K562 (cell line): ENCODE measurements around the gene GPR4. TPM values are rescaled to one million over a fixed set of nuclear protein-coding genes. Genes with fewer than 3 reads are reported as not detected.

Source experiments
- ASH1L ChIP-seq: fragments of 450-650 bp; IDR thresholded peaks from 2 replicates; pipeline ENCODE4 v1.6.1; 2018; ENCODE audit warnings: borderline replicate concordance, mild to moderate bottlenecking, low read depth; ENCODE audit not compliant: partially characterized antibody
- CHCHD3 ChIP-seq: fragments of 250-450 bp; sonication (Bioruptor Pico); IDR thresholded peaks from 2 replicates; pipeline ENCODE4 v2.1.2; 2022; ENCODE audit warnings: mild to moderate bottlenecking
- CHD2 ChIP-seq: IDR thresholded peaks from 2 replicates; pipeline ENCODE4 v1.6.1; 2011; ENCODE audit warnings: low read depth, low read length
- CSDE1 ChIP-seq, 2 experiments: fragments of 450-650 bp; IDR thresholded peaks; 2 replicates each; pipeline ENCODE4 v1.6.1; 2016; ENCODE audit warnings: mild to moderate bottlenecking in 1 of 2
- EP400 ChIP-seq: fragments of 450-650 bp; IDR thresholded peaks from 2 replicates; pipeline ENCODE4 v1.6.1; 2017; ENCODE audit warnings: antibody characterized with exemption, mild to moderate bottlenecking, moderate library complexity
- ESRRB ChIP-seq: fragments of 250-450 bp; sonication (Bioruptor Pico); IDR thresholded peaks from 2 replicates; pipeline ENCODE4 v1.5.0; 2020; ENCODE audit warnings: mild to moderate bottlenecking, moderate library complexity, borderline replicate concordance
- FOXA3 ChIP-seq, 2 experiments: fragments of 450-650 bp in 1 of 2; sonication (generic) in 1 of 2; formaldehyde crosslinking; IDR thresholded peaks in 1 of 2; conservative IDR thresholded peaks in 1 of 2; 2 replicates each; pipeline versions ENCODE4 v1.4.0 to v1.8.0; 2020 to 2022; ENCODE audit warnings: mild to moderate bottlenecking in 2 of 2, missing genetic modification reagents in 1 of 2
- GATA2 ChIP-seq: sonication (generic); formaldehyde crosslinking; IDR thresholded peaks from 2 replicates; pipeline ENCODE4 v1.4.0; 2020; ENCODE audit warnings: mild to moderate bottlenecking, missing genetic modification reagents
- MBD2 ChIP-seq: sonication (generic); IDR thresholded peaks from 2 replicates; pipeline ENCODE4 v1.6.1; 2016; ENCODE audit warnings: low read depth, borderline replicate concordance
- NRF1 ChIP-seq, 2 experiments: fragments of 450-650 bp; IDR thresholded peaks in 1 of 2; conservative IDR thresholded peaks in 1 of 2; 2 replicates each; pipeline ENCODE4 v1.6.1; 2014; ENCODE audit warnings: mild to moderate bottlenecking in 2 of 2
- NUFIP1 ChIP-seq: fragments of 450-650 bp; IDR thresholded peaks from 2 replicates; pipeline ENCODE4 v1.6.1; 2018; ENCODE audit not compliant: partially characterized antibody
- RBM25 ChIP-seq: fragments of 200-400 bp; formaldehyde crosslinking; IDR thresholded peaks from 2 replicates; pipeline ENCODE4 v1.6.1; 2018; ENCODE audit warnings: low read length, low read depth, moderate library complexity; ENCODE audit not compliant: severe bottlenecking
- SUPT5H ChIP-seq: fragments of 450-650 bp; IDR thresholded peaks from 2 replicates; pipeline ENCODE4 v1.6.1; 2016
- THRB ChIP-seq: fragments of 450-650 bp; formaldehyde crosslinking; conservative IDR thresholded peaks from 2 replicates; pipeline ENCODE4 v1.4.0; 2022; ENCODE audit warnings: mild to moderate bottlenecking, missing genetic modification characterization
- ZBTB12 ChIP-seq: fragments of 250-450 bp; sonication (Bioruptor Pico); IDR thresholded peaks from 2 replicates; pipeline ENCODE4 v1.4.0; 2020
- ZFPM2 ChIP-seq: fragments of 250-450 bp; sonication (Bioruptor Pico); IDR thresholded peaks from 2 replicates; pipeline ENCODE4 v1.5.1; 2022; ENCODE audit warnings: mild to moderate bottlenecking
- polyA plus RNA-seq, 8 experiments: library from polyadenylated mRNA; depleted of rRNA in 4 of 8; stranded (reverse) in 5 of 8; unstranded in 3 of 8; fragments of >200 nt; fragmentation: Nextera tagmentation in 2 of 8; fragmentation: Illumina TruSeq in 1 of 8; extraction: Ambion mirVana in 2 of 8; extraction: Trizol in 1 of 8; gene quantifications; 2 replicates each; pipeline versions ENCODE4 v1.2.1 to v1.2.3, GENCODE V29; 2011 to 2014; ENCODE audit warnings: inconsistent platforms in 1 of 8, missing spikeins in 1 of 8
- total RNA-seq, 7 experiments: library from RNA; depleted of rRNA in 6 of 7; stranded (reverse); fragments of >200 nt in 6 of 7; fragmentation: Illumina TruSeq in 2 of 7; extraction: Trizol in 2 of 7; gene quantifications; 2 replicates each; pipeline versions ENCODE4 v1.2.1 to v1.2.3, GENCODE V29; 2011 to 2021; ENCODE audit warnings: low replicate concordance in 1 of 7
- TF ChIP-seq, protein P1 (sequence below): sonication (generic); formaldehyde crosslinking; IDR thresholded peaks from 2 replicates; pipeline ENCODE4 v1.4.0; 2020; ENCODE audit warnings: mild to moderate bottlenecking, missing genetic modification reagents
- TF ChIP-seq, protein P2 (sequence below): sonication (generic); formaldehyde crosslinking; IDR thresholded peaks from 2 replicates; pipeline ENCODE4 v1.8.1; 2023; ENCODE audit warnings: mild to moderate bottlenecking, missing genetic modification reagents
- TF ChIP-seq, protein P3 (sequence below): fragments of 450-650 bp; formaldehyde crosslinking; IDR thresholded peaks from 2 replicates; pipeline ENCODE4 v1.4.0; 2022; ENCODE audit warnings: missing genetic modification characterization
- TF ChIP-seq, protein P4 (sequence below): fragments of 450-650 bp; IDR thresholded peaks from 2 replicates; pipeline ENCODE4 v1.6.1; 2014; ENCODE audit warnings: low read depth, mild to moderate bottlenecking, moderate library complexity, borderline replicate concordance

Gene GPR4
- total and polyA plus RNA-seq, 9 of the 15 experiments (the other 6 are each of a cell fraction or from before 2014, with no cell fraction given): 0.03 to 0.09 (median 0.04) TPM; not detected in 5

DNA sequence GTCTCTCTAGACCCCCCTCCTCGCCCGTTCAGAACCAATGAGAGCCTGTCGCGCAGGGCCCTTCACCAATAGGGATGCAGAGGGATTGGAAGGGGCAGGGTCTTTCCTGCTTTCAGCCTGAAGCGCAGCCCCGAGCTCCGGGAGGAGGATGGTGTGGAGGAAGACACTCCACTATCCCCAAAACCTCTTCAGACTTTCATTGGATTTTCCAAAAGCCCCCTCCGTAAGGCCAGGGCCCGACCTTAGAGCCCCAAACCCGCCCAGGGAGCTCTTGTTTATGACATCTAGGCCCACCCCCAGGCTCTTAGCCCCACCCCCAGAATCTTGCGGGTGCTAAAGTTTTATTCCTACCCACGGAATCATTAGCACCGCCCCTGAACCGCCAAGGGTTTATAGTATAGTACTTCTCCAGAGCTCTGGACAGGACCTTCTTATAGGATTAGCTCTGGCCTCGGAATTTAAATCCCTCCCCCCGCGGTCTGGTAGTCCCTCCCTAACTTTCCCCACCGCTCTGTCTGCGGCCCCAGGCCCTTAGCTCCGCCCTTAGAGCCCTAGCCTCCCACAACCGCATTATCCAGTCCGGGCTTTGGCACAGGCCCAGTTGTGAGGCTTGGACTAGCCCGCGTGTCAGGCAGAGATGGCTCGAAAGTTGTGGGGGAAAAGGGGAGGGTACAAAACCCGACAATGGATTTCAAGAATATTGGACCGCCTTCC lies 43.8 kb upstream of the GPR4 start (continued):
- TF ChIP-seq, protein P1, sequence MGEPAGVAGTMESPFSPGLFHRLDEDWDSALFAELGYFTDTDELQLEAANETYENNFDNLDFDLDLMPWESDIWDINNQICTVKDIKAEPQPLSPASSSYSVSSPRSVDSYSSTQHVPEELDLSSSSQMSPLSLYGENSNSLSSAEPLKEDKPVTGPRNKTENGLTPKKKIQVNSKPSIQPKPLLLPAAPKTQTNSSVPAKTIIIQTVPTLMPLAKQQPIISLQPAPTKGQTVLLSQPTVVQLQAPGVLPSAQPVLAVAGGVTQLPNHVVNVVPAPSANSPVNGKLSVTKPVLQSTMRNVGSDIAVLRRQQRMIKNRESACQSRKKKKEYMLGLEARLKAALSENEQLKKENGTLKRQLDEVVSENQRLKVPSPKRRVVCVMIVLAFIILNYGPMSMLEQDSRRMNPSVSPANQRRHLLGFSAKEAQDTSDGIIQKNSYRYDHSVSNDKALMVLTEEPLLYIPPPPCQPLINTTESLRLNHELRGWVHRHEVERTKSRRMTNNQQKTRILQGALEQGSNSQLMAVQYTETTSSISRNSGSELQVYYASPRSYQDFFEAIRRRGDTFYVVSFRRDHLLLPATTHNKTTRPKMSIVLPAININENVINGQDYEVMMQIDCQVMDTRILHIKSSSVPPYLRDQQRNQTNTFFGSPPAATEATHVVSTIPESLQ (CRISPR knock-in tag): no peak
- peak; percentile 88 for TF ChIP-seq EP400
- TF ChIP-seq, protein P2, sequence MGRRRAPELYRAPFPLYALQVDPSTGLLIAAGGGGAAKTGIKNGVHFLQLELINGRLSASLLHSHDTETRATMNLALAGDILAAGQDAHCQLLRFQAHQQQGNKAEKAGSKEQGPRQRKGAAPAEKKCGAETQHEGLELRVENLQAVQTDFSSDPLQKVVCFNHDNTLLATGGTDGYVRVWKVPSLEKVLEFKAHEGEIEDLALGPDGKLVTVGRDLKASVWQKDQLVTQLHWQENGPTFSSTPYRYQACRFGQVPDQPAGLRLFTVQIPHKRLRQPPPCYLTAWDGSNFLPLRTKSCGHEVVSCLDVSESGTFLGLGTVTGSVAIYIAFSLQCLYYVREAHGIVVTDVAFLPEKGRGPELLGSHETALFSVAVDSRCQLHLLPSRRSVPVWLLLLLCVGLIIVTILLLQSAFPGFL: no peak
- TF ChIP-seq ZBTB12: no peak
- no peak for TF ChIP-seq SUPT5H
- peak; percentile 95 for TF ChIP-seq MBD2
- TF ChIP-seq FOXA3 (CRISPR knock-in tag; conservative IDR thresholded peaks at IDR 0.05 in 1 of 2, IDR thresholded peaks at IDR 0.05 in 1 of 2): no peak
- TF ChIP-seq NRF1 (conservative IDR thresholded peaks at IDR 0.05 in 1 of 2, IDR thresholded peaks at IDR 0.05 in 1 of 2): peak; percentile 65 to 72
- TF ChIP-seq ESRRB: no peak
- TF ChIP-seq ASH1L: peak; percentile 89
- TF ChIP-seq, protein P3, sequence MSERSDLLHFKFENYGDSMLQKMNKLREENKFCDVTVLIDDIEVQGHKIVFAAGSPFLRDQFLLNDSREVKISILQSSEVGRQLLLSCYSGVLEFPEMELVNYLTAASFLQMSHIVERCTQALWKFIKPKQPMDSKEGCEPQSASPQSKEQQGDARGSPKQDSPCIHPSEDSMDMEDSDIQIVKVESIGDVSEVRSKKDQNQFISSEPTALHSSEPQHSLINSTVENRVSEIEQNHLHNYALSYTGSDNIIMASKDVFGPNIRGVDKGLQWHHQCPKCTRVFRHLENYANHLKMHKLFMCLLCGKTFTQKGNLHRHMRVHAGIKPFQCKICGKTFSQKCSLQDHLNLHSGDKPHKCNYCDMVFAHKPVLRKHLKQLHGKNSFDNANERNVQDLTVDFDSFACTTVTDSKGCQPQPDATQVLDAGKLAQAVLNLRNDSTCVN (CRISPR knock-in tag): no peak
- peak; percentile 97 for TF ChIP-seq NUFIP1
- peak; percentile 96 for TF ChIP-seq RBM25
- TF ChIP-seq CSDE1 (IDR thresholded peaks at IDR 0.05): no peak; a peak in 1 of 4 replicates
- no peak for TF ChIP-seq CHCHD3
- TF ChIP-seq, protein P4, sequence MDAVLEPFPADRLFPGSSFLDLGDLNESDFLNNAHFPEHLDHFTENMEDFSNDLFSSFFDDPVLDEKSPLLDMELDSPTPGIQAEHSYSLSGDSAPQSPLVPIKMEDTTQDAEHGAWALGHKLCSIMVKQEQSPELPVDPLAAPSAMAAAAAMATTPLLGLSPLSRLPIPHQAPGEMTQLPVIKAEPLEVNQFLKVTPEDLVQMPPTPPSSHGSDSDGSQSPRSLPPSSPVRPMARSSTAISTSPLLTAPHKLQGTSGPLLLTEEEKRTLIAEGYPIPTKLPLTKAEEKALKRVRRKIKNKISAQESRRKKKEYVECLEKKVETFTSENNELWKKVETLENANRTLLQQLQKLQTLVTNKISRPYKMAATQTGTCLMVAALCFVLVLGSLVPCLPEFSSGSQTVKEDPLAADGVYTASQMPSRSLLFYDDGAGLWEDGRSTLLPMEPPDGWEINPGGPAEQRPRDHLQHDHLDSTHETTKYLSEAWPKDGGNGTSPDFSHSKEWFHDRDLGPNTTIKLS: peak; percentile 68; the same call in 1 of the 2 replicates
- TF ChIP-seq ZFPM2 (CRISPR knock-in tag): no peak
- TF ChIP-seq GATA2 (CRISPR knock-in tag): no peak
- TF ChIP-seq CHD2: peak; percentile 82
- no peak for TF ChIP-seq THRB (CRISPR knock-in tag)
